GM12878 (cell line): ENCODE data around the gene DDX42. TPM values are rescaled to one million over a fixed set of nuclear protein-coding genes. Genes with fewer than 3 reads are reported as not detected.

Source experiments
- ATAC-seq: fragments of 200-7000 bp; cut with Tn5 transposase; 3 replicates; pipeline ENCODE4 v1.9.1; 2020; ENCODE audit warnings: mild to moderate bottlenecking, moderate library complexity
- BruUV-seq: library from RNA; stranded (reverse); fragments of 400-500 nt; replicated peaks from 2 replicates; lab custom pipeline; 2021; lab: Mats Ljungman, UMichigan
- CTCF ChIA-PET: fragments of 300-600 bp; sonication (Branson Sonifier 250); formaldehyde crosslinking; extraction: SDS; loops from one replicate; lab custom pipeline; 2021; ENCODE audit warnings: inconsistent platforms; lab: Yijun Ruan, JAX
- POLR2A ChIA-PET: fragments of 350-600 bp; formaldehyde crosslinking; extraction: SDS; loops from one replicate; lab custom pipeline; 2021; ENCODE audit warnings: inconsistent platforms; lab: Charles Lee
- RAD21 ChIA-PET: fragments of 300-600 bp; sonication (Branson Sonifier 250); formaldehyde crosslinking; loops from one replicate; lab custom pipeline; 2023; ENCODE audit warnings: antibody characterized with exemption; ENCODE audit not compliant: unreplicated experiment; lab: Charles Lee
- SMC1A ChIA-PET: fragments of 300-600 bp; sonication (Branson Sonifier 250); formaldehyde crosslinking; loops from one replicate; lab custom pipeline; 2023; ENCODE audit not compliant: unreplicated experiment, uncharacterized antibody; lab: Charles Lee
- DNase-seq: peaks from one replicate; pipeline ENCODE4 v3.0.0-alpha.2; 2011; ENCODE audit warnings: low read depth, low spot score
- FAIRE-seq: peaks from 3 replicates; lab custom pipeline; 2011; peaks lifted over from hg19 to GRCh38; lab: Jason Lieb, UNC
- H2AFZ ChIP-seq: 2 replicates; pipeline ENCODE4 v1.6.0; 2011; ENCODE audit warnings: low read depth, low read length, control low read depth; ENCODE audit not compliant: control insufficient read depth
- H3K27ac ChIP-seq: 2 replicates; pipeline ENCODE4 v1.5.1; 2011; ENCODE audit warnings: control low read depth; ENCODE audit not compliant: control insufficient read depth, insufficient read depth
- H3K27me3 ChIP-seq, 2 experiments: replicated peaks in 1 of 2; 2 replicates each; pipeline versions ENCODE4 v1.6.0 to v1.6.1; 2011; ENCODE audit warnings: low read length in 1 of 2; ENCODE audit not compliant: control insufficient read depth in 2 of 2, insufficient read depth in 2 of 2
- H3K36me3 ChIP-seq, 2 experiments: 2 replicates each; pipeline ENCODE4 v1.5.1; 2011; ENCODE audit warnings: low read length in 1 of 2; ENCODE audit not compliant: control insufficient read depth in 2 of 2, insufficient read depth in 2 of 2
- H3K4me1 ChIP-seq: 2 replicates; pipeline ENCODE4 v1.6.1; 2011; ENCODE audit warnings: mild to moderate bottlenecking, low read length, moderate library complexity, mixed read lengths; ENCODE audit not compliant: control insufficient read depth, insufficient read depth
- H3K4me2 ChIP-seq: 2 replicates; pipeline ENCODE4 v1.6.0; 2011; ENCODE audit warnings: control low read depth; ENCODE audit not compliant: control insufficient read depth, insufficient read depth
- H3K4me3 ChIP-seq: fragments of 200-600 bp; sonication (generic); 2 replicates; pipeline ENCODE4 v1.5.1; 2016
- H3K79me2 ChIP-seq: 2 replicates; pipeline ENCODE4 v1.6.0; 2011; ENCODE audit warnings: low read length; ENCODE audit not compliant: control insufficient read depth, insufficient read depth
- H3K9ac ChIP-seq: 2 replicates; pipeline ENCODE4 v1.8.0; 2011; ENCODE audit warnings: low read length, control low read depth, mixed read lengths; ENCODE audit not compliant: control insufficient read depth, insufficient read depth
- H3K9me3 ChIP-seq: replicated peaks from 3 replicates; pipeline ENCODE4 v1.5.1; 2011; ENCODE audit warnings: mild to moderate bottlenecking, low read length; ENCODE audit not compliant: control insufficient read depth, insufficient read depth
- H4K20me1 ChIP-seq: 2 replicates; pipeline ENCODE4 v1.6.0; 2011; ENCODE audit not compliant: control insufficient read depth, insufficient read depth
- CEBPZ ChIP-seq: fragments of 150-350 bp; IDR thresholded peaks from 2 replicates; pipeline ENCODE4 v1.6.1; 2016; ENCODE audit warnings: low read depth, low read length
- ETV6 ChIP-seq, 2 experiments: fragments of 450-650 bp in 1 of 2; IDR thresholded peaks in 1 of 2; conservative IDR thresholded peaks in 1 of 2; 2 replicates each; pipeline ENCODE4 v1.6.1; 2014; ENCODE audit warnings: antibody characterized with exemption in 1 of 2, borderline replicate concordance in 1 of 2, low read depth in 1 of 2, mild to moderate bottlenecking in 1 of 2, moderate library complexity in 1 of 2
- IRF5 ChIP-seq: fragments of 450-650 bp; IDR thresholded peaks from 2 replicates; pipeline ENCODE4 v1.6.1; 2017; ENCODE audit warnings: borderline replicate concordance
- JUND ChIP-seq: IDR thresholded peaks from 2 replicates; pipeline ENCODE4 v1.6.1; 2012; ENCODE audit warnings: low read depth, mild to moderate bottlenecking, low read length, improper control_type of control experiment, moderate library complexity
- PBX3 ChIP-seq: IDR thresholded peaks from 2 replicates; pipeline ENCODE4 v1.6.1; 2011; ENCODE audit warnings: mild to moderate bottlenecking, low read depth, low read length, moderate library complexity; ENCODE audit not compliant: insufficient replicate concordance
- SMAD1 ChIP-seq: fragments of 450-650 bp; IDR thresholded peaks from 2 replicates; pipeline ENCODE4 v1.6.1; 2018; ENCODE audit warnings: mild to moderate bottlenecking, low read depth; ENCODE audit not compliant: partially characterized antibody
- SREBF1 ChIP-seq: IDR thresholded peaks from 2 replicates; pipeline ENCODE4 v1.6.1; 2012; ENCODE audit warnings: mild to moderate bottlenecking, low read length
- TCF3 ChIP-seq: IDR thresholded peaks from 2 replicates; pipeline ENCODE4 v1.6.1; 2012; ENCODE audit warnings: low read depth, mild to moderate bottlenecking, low read length, borderline replicate concordance; ENCODE audit not compliant: insufficient read depth
- ZBTB33 ChIP-seq: fragments of 450-650 bp; IDR thresholded peaks from 2 replicates; pipeline ENCODE4 v1.6.1; 2017; ENCODE audit warnings: mild to moderate bottlenecking
- ZNF217 ChIP-seq: fragments of 450-650 bp; IDR thresholded peaks from 2 replicates; pipeline ENCODE4 v1.6.1; 2017; ENCODE audit warnings: antibody characterized with exemption, mild to moderate bottlenecking
- ZZZ3 ChIP-seq: IDR thresholded peaks from 2 replicates; pipeline ENCODE4 v1.6.1; 2011; ENCODE audit warnings: low read depth; ENCODE audit not compliant: control insufficient read depth, insufficient read length
- WGBS: methylation state at CpG from one replicate; pipeline ENCODE4 v1.1.6; 2016; ENCODE audit warnings: low lambda C conversion rate; ENCODE audit not compliant: insufficient replicate concordance, insufficient coverage; ENCODE audit errors: missing lambda C conversion rate; 5-methylcytosine and 5-hydroxymethylcytosine counted together
- in situ Hi-C: fragments of 300-500 bp; cut with MboI; formaldehyde crosslinking; loops from 9 replicates; pipeline ENCODE4 v1.14.3; 2018; ENCODE audit warnings: mixed read lengths
- intact Hi-C: fragments of 100-400 bp; cut with micrococcal nuclease; formaldehyde crosslinking; loops from one replicate; pipeline ENCODE4 v1.14.2; 2022; ENCODE audit not compliant: unreplicated experiment
- polyA plus RNA-seq, 11 experiments: library from polyadenylated mRNA; depleted of rRNA in 4 of 11; unstranded in 6 of 11; stranded (reverse) in 5 of 11; fragments of >200 nt; fragmentation: Nextera tagmentation in 4 of 11; fragmentation: Illumina TruSeq in 1 of 11; extraction: Ambion mirVana in 4 of 11; extraction: Trizol in 1 of 11; gene quantifications; 1 replicate in 1 of 11; 2 replicates in 10 of 11; pipeline versions ENCODE4 v1.2.1 to v1.2.3, GENCODE V29; 2011 to 2016; ENCODE audit warnings: inconsistent platforms in 2 of 11, missing spikeins in 2 of 11, low read depth in 1 of 11
- total RNA-seq, 4 experiments: library from RNA; depleted of rRNA in 3 of 4; stranded (reverse); fragments of >200 nt in 3 of 4; fragmentation: Illumina TruSeq in 1 of 4; extraction: Trizol in 1 of 4; gene quantifications; 2 replicates each; pipeline versions ENCODE4 v1.2.1 to v1.2.3, GENCODE V29; 2013 to 2021

Gene DDX42
- total and polyA plus RNA-seq, 10 of the 15 experiments (the other 5 are each of a cell fraction or from before 2014, with no cell fraction given): 14.6 to 147 (median 65.3) TPM

- RAD21 ChIA-PET: interaction anchor here (0.7 kb wide), 1 partner anchor 49 kb away, joined by 3 read pairs; no protein-coding TSS in a partner anchor
- ATAC-seq (no peak), DNase-seq (no peak), FAIRE-seq (no peak)
- H4K20me1 ChIP-seq: no peaks in the 10 kb centered on the region; the same call in 1 of the 2 replicates
- in situ Hi-C loops (no loop called here), intact Hi-C loops (no loop called here)
- SMC1A ChIA-PET: interaction anchor here (1.0 kb wide), 1 partner anchor 14 kb away, joined by 3 read pairs; no protein-coding TSS in a partner anchor
- no peak for TF ChIP-seq ZZZ3
- no peak for TF ChIP-seq ZNF217
- no peak for TF ChIP-seq CEBPZ
- TF ChIP-seq JUND: no peak
- TF ChIP-seq SREBF1: no peak
- no peak for TF ChIP-seq TCF3
- TF ChIP-seq PBX3: no peak
- TF ChIP-seq ZBTB33: no peak
- no peak for TF ChIP-seq SMAD1
- no peak for TF ChIP-seq ETV6 (conservative IDR thresholded peaks at IDR 0.05 in 1 of 2, IDR thresholded peaks at IDR 0.05 in 1 of 2; ENCODE audit: borderline replicate concordance in 1 of 2, low read depth in 1 of 2)
- no peak for TF ChIP-seq IRF5
- POLR2A ChIA-PET: interaction anchor here (0.8 to 1.5 kb wide), 2 partner anchors 14 to 15 kb away, joined by 3 to 7 read pairs; no protein-coding TSS in a partner anchor
- no peaks in the 10 kb centered on the region for H3K9me3 ChIP-seq
- no TSS peak for BruUV-seq
- peaks cover 34% of the 10 kb centered on the region for H3K79me2 ChIP-seq
- WGBS: 93% methylated on average over 13 of the region's 13 CpGs
- no peak overlapping the region for H3K27ac ChIP-seq
- no peak overlapping the region for H2AFZ ChIP-seq
- peaks cover 11% of the 10 kb centered on the region for H3K4me1 ChIP-seq
- CTCF ChIA-PET: interaction anchor here (1.6 kb wide), 1 partner anchor 11 kb away, joined by 8 read pairs; no protein-coding TSS in a partner anchor
- no peak overlapping the region for H3K4me2 ChIP-seq
- H3K36me3 ChIP-seq: peaks cover 15 to 32% of the 10 kb centered on the region in 2 experiments
- no peak overlapping the region for H3K9ac ChIP-seq
- H3K27me3 ChIP-seq: no peaks in the 10 kb centered on the region
- no peak overlapping the region for H3K4me3 ChIP-seq
These were observed 49.8 kb downstream of the DDX42 start for GRCh38 chr17:63823659-63824331.
